ENCODE data around the gene TTLL3. TPM values are rescaled to one million over a fixed set of nuclear protein-coding genes. Genes with fewer than 3 reads are reported as not detected.

The TTLL3 gene
- polyA plus RNA-seq, 1 donor from 2014 or later = 47.6 TPM

DNA sequence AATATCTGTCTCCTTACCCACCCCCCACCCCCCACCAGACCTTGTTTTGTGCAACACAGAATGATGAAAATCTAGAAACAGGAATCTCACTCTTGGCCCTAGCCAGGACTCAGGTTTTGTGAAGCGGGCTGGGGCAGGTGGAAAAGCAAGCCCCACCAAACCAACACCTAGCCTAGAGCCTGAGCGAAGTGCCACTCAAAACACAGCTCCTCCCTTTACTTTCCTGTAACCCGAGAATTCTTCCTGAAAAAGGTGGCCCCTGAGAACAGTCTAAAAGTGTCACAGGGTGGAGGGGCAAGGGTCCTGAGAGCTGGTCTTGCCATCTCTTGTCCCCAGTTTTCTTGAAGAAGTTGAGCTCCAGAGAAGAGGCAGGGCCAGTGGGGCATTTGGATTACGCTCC lies 51.1 kb downstream of the TTLL3 start:
- Histone ChIP-seq H3K9me2 (ENCODE audit: insufficient read depth, low read length) (no peaks in the 10 kb centered on the region), H3K9me3 (ENCODE audit: low read length) (no peaks in the 10 kb centered on the region), H3K4me2 (ENCODE audit: low read length) (no peak overlapping the region), H3K27me3 (ENCODE audit: insufficient read depth, low read depth, low read length) (no peaks in the 10 kb centered on the region), H3K9ac (ENCODE audit: low read length) (no peak overlapping the region), H3K27ac (ENCODE audit: low read length) (no peak overlapping the region), H4K20me1 (ENCODE audit: insufficient read depth) (no peaks in the 10 kb centered on the region), H3K4me3 (ENCODE audit: low read length) (no peak overlapping the region), H2AFZ (ENCODE audit: low read depth, low read length) (no peak overlapping the region), H3K36me3 (ENCODE audit: insufficient read depth, low read length) (no peaks in the 10 kb centered on the region), H3F3A (ENCODE audit: insufficient read depth, low read length, poor library complexity, severe bottlenecking) (no peaks in the 10 kb centered on the region), H3K79me2 (replicated peaks; ENCODE audit: insufficient read depth, low read length) (no peaks in the 10 kb centered on the region)
- TF ChIP-seq, protein P1, sequence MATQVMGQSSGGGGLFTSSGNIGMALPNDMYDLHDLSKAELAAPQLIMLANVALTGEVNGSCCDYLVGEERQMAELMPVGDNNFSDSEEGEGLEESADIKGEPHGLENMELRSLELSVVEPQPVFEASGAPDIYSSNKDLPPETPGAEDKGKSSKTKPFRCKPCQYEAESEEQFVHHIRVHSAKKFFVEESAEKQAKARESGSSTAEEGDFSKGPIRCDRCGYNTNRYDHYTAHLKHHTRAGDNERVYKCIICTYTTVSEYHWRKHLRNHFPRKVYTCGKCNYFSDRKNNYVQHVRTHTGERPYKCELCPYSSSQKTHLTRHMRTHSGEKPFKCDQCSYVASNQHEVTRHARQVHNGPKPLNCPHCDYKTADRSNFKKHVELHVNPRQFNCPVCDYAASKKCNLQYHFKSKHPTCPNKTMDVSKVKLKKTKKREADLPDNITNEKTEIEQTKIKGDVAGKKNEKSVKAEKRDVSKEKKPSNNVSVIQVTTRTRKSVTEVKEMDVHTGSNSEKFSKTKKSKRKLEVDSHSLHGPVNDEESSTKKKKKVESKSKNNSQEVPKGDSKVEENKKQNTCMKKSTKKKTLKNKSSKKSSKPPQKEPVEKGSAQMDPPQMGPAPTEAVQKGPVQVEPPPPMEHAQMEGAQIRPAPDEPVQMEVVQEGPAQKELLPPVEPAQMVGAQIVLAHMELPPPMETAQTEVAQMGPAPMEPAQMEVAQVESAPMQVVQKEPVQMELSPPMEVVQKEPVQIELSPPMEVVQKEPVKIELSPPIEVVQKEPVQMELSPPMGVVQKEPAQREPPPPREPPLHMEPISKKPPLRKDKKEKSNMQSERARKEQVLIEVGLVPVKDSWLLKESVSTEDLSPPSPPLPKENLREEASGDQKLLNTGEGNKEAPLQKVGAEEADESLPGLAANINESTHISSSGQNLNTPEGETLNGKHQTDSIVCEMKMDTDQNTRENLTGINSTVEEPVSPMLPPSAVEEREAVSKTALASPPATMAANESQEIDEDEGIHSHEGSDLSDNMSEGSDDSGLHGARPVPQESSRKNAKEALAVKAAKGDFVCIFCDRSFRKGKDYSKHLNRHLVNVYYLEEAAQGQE (IDR thresholded peaks at IDR 0.05; ENCODE audit: borderline replicate concordance) = no peak
- TF ChIP-seq EP300 (conservative IDR thresholded peaks at IDR 0.05; ENCODE audit: poor library complexity, severe bottlenecking) (no peak), TAF1 (IDR thresholded peaks at IDR 0.05; ENCODE audit: low read depth) (no peak), SMC3 (conservative IDR thresholded peaks at IDR 0.05; ENCODE audit: poor library complexity) (no peak), MXI1 (conservative IDR thresholded peaks at IDR 0.05; ENCODE audit: poor library complexity, severe bottlenecking) (no peak), EZH2 (IDR thresholded peaks at IDR 0.05; ENCODE audit: borderline replicate concordance, insufficient read depth, low read length, poor library complexity, severe bottlenecking) (no peak), RAD21 (conservative IDR thresholded peaks at IDR 0.05) (no peak), POLR2AphosphoS5 (IDR thresholded peaks at IDR 0.05) (no peak)
- TF ChIP-seq, protein P2, sequence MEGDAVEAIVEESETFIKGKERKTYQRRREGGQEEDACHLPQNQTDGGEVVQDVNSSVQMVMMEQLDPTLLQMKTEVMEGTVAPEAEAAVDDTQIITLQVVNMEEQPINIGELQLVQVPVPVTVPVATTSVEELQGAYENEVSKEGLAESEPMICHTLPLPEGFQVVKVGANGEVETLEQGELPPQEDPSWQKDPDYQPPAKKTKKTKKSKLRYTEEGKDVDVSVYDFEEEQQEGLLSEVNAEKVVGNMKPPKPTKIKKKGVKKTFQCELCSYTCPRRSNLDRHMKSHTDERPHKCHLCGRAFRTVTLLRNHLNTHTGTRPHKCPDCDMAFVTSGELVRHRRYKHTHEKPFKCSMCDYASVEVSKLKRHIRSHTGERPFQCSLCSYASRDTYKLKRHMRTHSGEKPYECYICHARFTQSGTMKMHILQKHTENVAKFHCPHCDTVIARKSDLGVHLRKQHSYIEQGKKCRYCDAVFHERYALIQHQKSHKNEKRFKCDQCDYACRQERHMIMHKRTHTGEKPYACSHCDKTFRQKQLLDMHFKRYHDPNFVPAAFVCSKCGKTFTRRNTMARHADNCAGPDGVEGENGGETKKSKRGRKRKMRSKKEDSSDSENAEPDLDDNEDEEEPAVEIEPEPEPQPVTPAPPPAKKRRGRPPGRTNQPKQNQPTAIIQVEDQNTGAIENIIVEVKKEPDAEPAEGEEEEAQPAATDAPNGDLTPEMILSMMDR (IDR thresholded peaks at IDR 0.05; ENCODE audit: poor library complexity, severe bottlenecking) = no peak

DNA sequence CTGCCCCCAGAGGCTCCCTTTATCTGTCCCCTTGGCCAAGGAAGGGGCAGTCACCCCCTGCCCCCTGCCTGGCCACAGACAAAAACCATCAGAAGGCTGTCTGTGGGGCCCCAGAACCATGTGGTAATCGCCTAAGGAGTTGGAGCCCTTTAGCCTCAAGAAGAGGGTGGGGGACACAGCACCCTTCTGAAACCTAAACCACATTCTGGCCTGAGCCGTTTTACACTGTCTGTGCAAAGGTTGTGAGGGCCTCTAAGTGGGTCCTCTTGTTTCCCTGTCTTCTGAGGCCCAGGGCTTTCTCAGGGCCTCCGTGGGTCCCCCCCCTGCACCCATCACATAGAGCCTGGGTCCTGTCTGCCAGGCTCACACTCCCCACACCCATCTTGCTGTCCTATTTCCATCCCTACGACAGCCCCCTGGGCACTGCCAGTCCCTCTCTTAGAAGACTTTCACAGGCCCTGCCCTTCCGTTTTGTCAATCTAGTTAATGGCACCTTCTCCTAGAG lies 51.6 kb downstream of the TTLL3 start:
- H3K27me3 ChIP-seq (ENCODE audit: insufficient read depth, low read depth, low read length) = no peaks in the 10 kb centered on the region
- no peaks in the 10 kb centered on the region for H3F3A ChIP-seq (ENCODE audit: insufficient read depth, low read length, poor library complexity, severe bottlenecking)
- no peaks in the 10 kb centered on the region for H3K9me2 ChIP-seq (ENCODE audit: insufficient read depth, low read length)
- H2AFZ ChIP-seq (ENCODE audit: low read depth, low read length) = no peak overlapping the region
- no peak overlapping the region for H3K4me2 ChIP-seq (ENCODE audit: low read length)
- H3K36me3 ChIP-seq (ENCODE audit: insufficient read depth, low read length) = no peaks in the 10 kb centered on the region
- H3K79me2 ChIP-seq (replicated peaks; ENCODE audit: insufficient read depth, low read length) = no peaks in the 10 kb centered on the region
- H3K9me3 ChIP-seq (ENCODE audit: low read length) = no peaks in the 10 kb centered on the region
- no peak overlapping the region for H3K27ac ChIP-seq (ENCODE audit: low read length)
- H4K20me1 ChIP-seq (ENCODE audit: insufficient read depth) = no peaks in the 10 kb centered on the region
- no peak for TF ChIP-seq MXI1 (conservative IDR thresholded peaks at IDR 0.05; ENCODE audit: poor library complexity, severe bottlenecking)
- TF ChIP-seq EZH2 (IDR thresholded peaks at IDR 0.05; ENCODE audit: borderline replicate concordance, insufficient read depth, low read length, poor library complexity, severe bottlenecking) = no peak
- TF ChIP-seq, protein P1 (IDR thresholded peaks at IDR 0.05; ENCODE audit: borderline replicate concordance) = no peak
- TF ChIP-seq RAD21 (conservative IDR thresholded peaks at IDR 0.05) = no peak
- no peak for TF ChIP-seq SMC3 (conservative IDR thresholded peaks at IDR 0.05; ENCODE audit: poor library complexity)
- TF ChIP-seq POLR2AphosphoS5 (IDR thresholded peaks at IDR 0.05) = no peak
- no peak for TF ChIP-seq EP300 (conservative IDR thresholded peaks at IDR 0.05; ENCODE audit: poor library complexity, severe bottlenecking)
- no peak for TF ChIP-seq TAF1 (IDR thresholded peaks at IDR 0.05; ENCODE audit: low read depth)
- TF ChIP-seq, protein P2 (IDR thresholded peaks at IDR 0.05; ENCODE audit: poor library complexity, severe bottlenecking) = no peak
- H3K9ac ChIP-seq (ENCODE audit: low read length) = no peak overlapping the region
- no peak overlapping the region for H3K4me3 ChIP-seq (ENCODE audit: low read length)
